Measurements from ENCODE around the gene B4GALT3.
A peak's percentile ranks its signal among the peaks of the same experiment; 100 is the strongest.

The B4GALT3 gene

GRCh38 chr1:161185732-161186311 lies 8.5 kb upstream of the B4GALT3 start:
- TF ChIP-seq CTCF (IDR thresholded peaks at IDR 0.05): no peak
- Histone ChIP-seq H3K27ac (peak overlapping the region; percentile 21 to 81), H3K4me3 (no peak overlapping the region)
- DNase-seq (ENCODE audit: low spot score): no peak

GRCh38 chr1:161185282-161185682 lies 8.0 kb upstream of the B4GALT3 start:
- H3K27ac ChIP-seq: peak overlapping the region in 1 of 2 donors; percentile 81
- no peak overlapping the region for H3K4me3 ChIP-seq
- no peak for TF ChIP-seq CTCF (IDR thresholded peaks at IDR 0.05)
- no peak for DNase-seq (ENCODE audit: low spot score)

- Histone ChIP-seq H3K27ac (peak overlapping the region in 1 of 2 donors; percentile 31), H3K4me3 (no peak overlapping the region)
- TF ChIP-seq CTCF (IDR thresholded peaks at IDR 0.05): no peak
- no peak for DNase-seq (ENCODE audit: low spot score)
Observed at GRCh38 chr1:161182214-161182613, 4.9 kb upstream of the B4GALT3 start.

- no peak for TF ChIP-seq CTCF (IDR thresholded peaks at IDR 0.05)
- H3K27ac ChIP-seq: no peak overlapping the region
- DNase-seq (ENCODE audit: low spot score): no peak
- no peak overlapping the region for H3K4me3 ChIP-seq
Observed at GRCh38 chr1:161180639-161181038, 3.3 kb upstream of the B4GALT3 start.

- no peak for TF ChIP-seq CTCF (IDR thresholded peaks at IDR 0.05)
- DNase-seq (ENCODE audit: low spot score): no peak
- no peak overlapping the region for H3K4me3 ChIP-seq
- H3K27ac ChIP-seq: no peak overlapping the region
Observed at GRCh38 chr1:161179698-161180097, 2.4 kb upstream of the B4GALT3 start.

- TF ChIP-seq CTCF (IDR thresholded peaks at IDR 0.05): no peak
- Histone ChIP-seq H3K27ac (peak overlapping the region; percentile 88 to 89), H3K4me3 (peak overlapping the region; percentile 77)
- DNase-seq (ENCODE audit: low spot score): no peak
Observed at GRCh38 chr1:161177936-161178244, 583 bp upstream of the B4GALT3 start.

- TF ChIP-seq CTCF (IDR thresholded peaks at IDR 0.05): no peak
- Histone ChIP-seq H3K4me3 (peak overlapping the region; percentile 77), H3K27ac (peak overlapping the region; percentile 88 to 89)
- DNase-seq (ENCODE audit: low spot score): no peak
Observed at GRCh38 chr1:161176468-161177111, 717 bp downstream of the B4GALT3 start.
